PC-3 (cell line): ENCODE data around the gene LRCOL1. TPM values are rescaled to one million over a fixed set of nuclear protein-coding genes. Genes with fewer than 3 reads are reported as not detected.

ENCODE experiments used
- ATAC-seq: fragments of 200-7000 bp; cut with Tn5 transposase; 2 replicates; pipeline ENCODE4 v1.9.1; 2020; ENCODE audit warnings: mild to moderate bottlenecking, moderate library complexity
- BruUV-seq: library from RNA; stranded (reverse); fragments of 400-500 nt; replicated peaks from 2 replicates; lab custom pipeline; 2021; lab: Mats Ljungman, UMichigan
- CTCF ChIA-PET: fragments of 300-600 bp; sonication (Branson Sonifier 250); formaldehyde crosslinking; loops from one replicate; lab custom pipeline; 2022; ENCODE audit warnings: antibody characterized with exemption; lab: Charles Lee
- POLR2A ChIA-PET: fragments of 300-600 bp; sonication (Branson Sonifier 250); formaldehyde crosslinking; loops from one replicate; lab custom pipeline; 2022; ENCODE audit warnings: antibody characterized with exemption; ENCODE audit not compliant: unreplicated experiment; lab: Charles Lee
- DNase-seq: peaks from one replicate; pipeline ENCODE4 v3.0.0-alpha.2; 2015
- H2AFZ ChIP-seq: fragments of 300-600 bp; sonication (generic); 2 replicates; pipeline ENCODE4 v1.6.0; 2016; ENCODE audit warnings: antibody characterized with exemption, low read length
- H3F3A ChIP-seq: fragments of 300-600 bp; sonication (generic); one replicate; pipeline ENCODE4 v1.6.0; 2017; ENCODE audit warnings: antibody characterized with exemption, low read length, control low read depth, mild to moderate bottlenecking; ENCODE audit not compliant: unreplicated experiment
- H3K27ac ChIP-seq: fragments of 300-600 bp; sonication (generic); 2 replicates; pipeline ENCODE4 v1.5.1; 2016; ENCODE audit warnings: mild to moderate bottlenecking, low read length
- H3K27me3 ChIP-seq: fragments of 300-600 bp; sonication (generic); 2 replicates; pipeline ENCODE4 v1.6.1; 2016; ENCODE audit warnings: low read length, mixed read lengths
- H3K36me3 ChIP-seq: fragments of 300-600 bp; sonication (generic); 2 replicates; pipeline ENCODE4 v1.6.1; 2016; ENCODE audit warnings: low read depth, mixed run types, low read length, mixed read lengths
- H3K4me1 ChIP-seq: fragments of 300-600 bp; sonication (generic); 2 replicates; pipeline ENCODE4 v1.5.1; 2016; ENCODE audit warnings: low read length; ENCODE audit not compliant: insufficient read depth
- H3K4me2 ChIP-seq: fragments of 300-600 bp; sonication (generic); 2 replicates; pipeline ENCODE4 v1.6.0; 2016; ENCODE audit warnings: low read length
- H3K4me3 ChIP-seq: fragments of 300-600 bp; sonication (generic); 2 replicates; pipeline ENCODE4 v1.5.1; 2016; ENCODE audit warnings: mild to moderate bottlenecking, low read length, mixed read lengths
- H3K79me2 ChIP-seq: fragments of 300-600 bp; sonication (generic); 2 replicates; pipeline ENCODE4 v1.6.1; 2017; ENCODE audit warnings: low read length, mixed read lengths
- H3K9ac ChIP-seq: fragments of 300-600 bp; sonication (generic); 2 replicates; pipeline ENCODE4 v1.6.0; 2016; ENCODE audit warnings: mild to moderate bottlenecking, low read length
- H3K9me2 ChIP-seq: fragments of 300-600 bp; sonication (generic); replicated peaks from 2 replicates; pipeline ENCODE4 v1.6.1; 2016; ENCODE audit warnings: mixed run types, low read length, mixed read lengths
- H3K9me3 ChIP-seq: fragments of 300-600 bp; sonication (generic); 2 replicates; pipeline ENCODE4 v1.6.1; 2016; ENCODE audit warnings: low read length, mixed read lengths
- H4K20me1 ChIP-seq: fragments of 300-600 bp; sonication (generic); 2 replicates; pipeline ENCODE4 v1.6.1; 2016; ENCODE audit warnings: low read length, mixed read lengths
- CTCF ChIP-seq: fragments of 300-600 bp; sonication (generic); conservative IDR thresholded peaks from 2 replicates; pipeline ENCODE4 v1.5.1; 2017; ENCODE audit warnings: antibody characterized with exemption, low read depth, mild to moderate bottlenecking, low read length
- EZH2 ChIP-seq: fragments of 300-600 bp; sonication (generic); IDR thresholded peaks from one replicate; pipeline ENCODE4 v1.6.1; 2017; ENCODE audit warnings: antibody characterized with exemption, mild to moderate bottlenecking, low read length; ENCODE audit not compliant: unreplicated experiment
- EZH2phosphoT487 ChIP-seq: fragments of 300-600 bp; sonication (generic); IDR thresholded peaks from 2 replicates; pipeline ENCODE4 v1.6.1; 2018; ENCODE audit warnings: mild to moderate bottlenecking, antibody characterized with exemption, low read length, borderline replicate concordance
- intact Hi-C: fragments of 100-400 bp; cut with micrococcal nuclease; formaldehyde crosslinking; loops from 2 replicates; pipeline ENCODE4 v1.9.0; 2023
- total RNA-seq: library from RNA; depleted of rRNA; stranded (reverse); fragments of >200 nt; gene quantifications from 2 replicates; pipeline ENCODE4 v1.2.3, GENCODE V29; 2014

The LRCOL1 gene
- total RNA-seq, 1 experiment from 2014 or later: not detected

GRCh38 chr12:132591107-132591935 is 19.1 kb downstream of the LRCOL1 start:
- Histone ChIP-seq H3K27me3 (no peaks in the 10 kb centered on the region), H3F3A (no peaks in the 10 kb centered on the region), H3K9me2 (no peaks in the 10 kb centered on the region), H3K27ac (no peak overlapping the region), H4K20me1 (no peaks in the 10 kb centered on the region), H3K79me2 (no peaks in the 10 kb centered on the region), H3K36me3 (no peaks in the 10 kb centered on the region), H3K9ac (no peak overlapping the region), H3K4me3 (no peak overlapping the region), H3K4me1 (peaks cover 6% of the 10 kb centered on the region), H3K4me2 (no peak overlapping the region), H3K9me3 (no peaks in the 10 kb centered on the region), H2AFZ (no peak overlapping the region)
- no TSS peak for BruUV-seq
- TF ChIP-seq EZH2: no peak
- no peak for TF ChIP-seq CTCF
- no peak for TF ChIP-seq EZH2phosphoT487
- no peak for ATAC-seq
- DNase-seq: no peak
- intact Hi-C loops: loop anchor here (10.0 kb wide), 1 partner anchor 67 kb away; no protein-coding TSS in a partner anchor
- ChIA-PET POLR2A (no interaction called here), CTCF (no interaction called here)

GRCh38 chr12:132588821-132589669 is 21.3 kb downstream of the LRCOL1 start:
- no peaks in the 10 kb centered on the region for H3K36me3 ChIP-seq
- TF ChIP-seq CTCF (no peak), EZH2 (no peak), EZH2phosphoT487 (no peak)
- BruUV-seq: no TSS peak
- H3K27me3 ChIP-seq: no peaks in the 10 kb centered on the region
- H3K9me3 ChIP-seq: no peaks in the 10 kb centered on the region
- H3K9me2 ChIP-seq: no peaks in the 10 kb centered on the region
- no peak overlapping the region for H3K4me3 ChIP-seq
- intact Hi-C loops: no loop called here
- no peak overlapping the region for H3K27ac ChIP-seq
- ATAC-seq: no peak
- peaks cover 6% of the 10 kb centered on the region for H3K4me1 ChIP-seq
- ChIA-PET CTCF (no interaction called here), POLR2A (no interaction called here)
- no peak overlapping the region for H3K4me2 ChIP-seq
- no peak for DNase-seq
- H3K9ac ChIP-seq: no peak overlapping the region
- H3K79me2 ChIP-seq: no peaks in the 10 kb centered on the region
- H4K20me1 ChIP-seq: no peaks in the 10 kb centered on the region
- H3F3A ChIP-seq: no peaks in the 10 kb centered on the region
- no peak overlapping the region for H2AFZ ChIP-seq
